Calu3 (cell line): ENCODE measurements around the gene MORN5. TPM values are rescaled to one million over a fixed set of nuclear protein-coding genes. Genes with fewer than 3 reads are reported as not detected.

Experiments used
- BruUV-seq: library from RNA; stranded (reverse); fragments of 400-500 nt; replicated peaks from 2 replicates; lab custom pipeline; 2021; lab: Mats Ljungman, UMichigan
- CTCF ChIA-PET: fragments of 300-600 bp; sonication (Branson Sonifier 250); formaldehyde crosslinking; loops from one replicate; lab custom pipeline; 2022; ENCODE audit warnings: antibody characterized with exemption; lab: Charles Lee
- DNase-seq: peaks from one replicate; pipeline ENCODE4 v3.0.0; 2022
- H3K27ac Mint-ChIP-seq: one replicate; pipeline ENCODE4 v1.8.0; 2022; ENCODE audit warnings: mixed read lengths; ENCODE audit not compliant: unreplicated experiment
- H3K27me3 Mint-ChIP-seq: one replicate; pipeline ENCODE4 v1.8.0; 2022; ENCODE audit warnings: mixed read lengths; ENCODE audit not compliant: unreplicated experiment
- H3K36me3 Mint-ChIP-seq: one replicate; pipeline ENCODE4 v1.8.0; 2022; ENCODE audit warnings: mild to moderate bottlenecking, moderate library complexity, mixed read lengths; ENCODE audit not compliant: insufficient read depth, unreplicated experiment
- H3K4me1 Mint-ChIP-seq: one replicate; pipeline ENCODE4 v1.8.0; 2022; ENCODE audit warnings: mild to moderate bottlenecking, low read depth, mixed read lengths; ENCODE audit not compliant: unreplicated experiment
- H3K4me3 Mint-ChIP-seq: one replicate; pipeline ENCODE4 v1.8.0; 2022; ENCODE audit warnings: mild to moderate bottlenecking, low read depth, moderate library complexity, mixed read lengths; ENCODE audit not compliant: unreplicated experiment
- H3K9me3 Mint-ChIP-seq: one replicate; pipeline ENCODE4 v1.8.0; 2022; ENCODE audit warnings: low read depth, mixed read lengths; ENCODE audit not compliant: unreplicated experiment
- CTCF ChIP-seq: fragments of 200-600 bp; IDR thresholded peaks from one replicate; pipeline ENCODE4 v1.8.0; 2022; ENCODE audit warnings: antibody characterized with exemption; ENCODE audit not compliant: unreplicated experiment
- intact Hi-C: fragments of 100-400 bp; cut with micrococcal nuclease; formaldehyde crosslinking; loops from one replicate; pipeline ENCODE4 v1.10.0; 2022; ENCODE audit not compliant: unreplicated experiment
- total RNA-seq: library from RNA; stranded (reverse); gene quantifications from 2 replicates; pipeline ENCODE4 v1.2.3, GENCODE V29; 2022

MORN5 gene
- total RNA-seq, 1 experiment from 2014 or later, result not detected

- Mint-ChIP-seq H3K4me1 (no peaks in the 10 kb centered on the region), H3K27me3 (peaks cover 17% of the 10 kb centered on the region), H3K4me3 (no peak overlapping the region), H3K36me3 (no peaks in the 10 kb centered on the region), H3K27ac (no peak overlapping the region), H3K9me3 (no peaks in the 10 kb centered on the region)
- CTCF ChIA-PET, result no interaction called here
- intact Hi-C loops, result no loop called here
- no peak for TF ChIP-seq CTCF
- DNase-seq, result no peak
- BruUV-seq, result no TSS peak
These were observed 28.7 kb downstream of the MORN5 start for GRCh38 chr9:122188369-122188768.

GRCh38 chr9:122190597-122191381, 31.1 kb downstream of the MORN5 start:
- TF ChIP-seq CTCF, result no peak
- no TSS peak for BruUV-seq
- Mint-ChIP-seq H3K4me3 (no peak overlapping the region), H3K27ac (no peak overlapping the region), H3K4me1 (no peaks in the 10 kb centered on the region), H3K27me3 (peaks cover 12% of the 10 kb centered on the region), H3K9me3 (no peaks in the 10 kb centered on the region), H3K36me3 (no peaks in the 10 kb centered on the region)
- intact Hi-C loops, result no loop called here
- peak; percentile 22 for DNase-seq
- CTCF ChIA-PET, result no interaction called here

GRCh38 chr9:122191584-122191983, 31.9 kb downstream of the MORN5 start:
- H3K4me3 Mint-ChIP-seq, result no peak overlapping the region
- H3K4me1 Mint-ChIP-seq, result no peaks in the 10 kb centered on the region
- peaks cover 12% of the 10 kb centered on the region for H3K27me3 Mint-ChIP-seq
- no TSS peak for BruUV-seq
- no peak for TF ChIP-seq CTCF
- no peak overlapping the region for H3K27ac Mint-ChIP-seq
- H3K9me3 Mint-ChIP-seq, result no peaks in the 10 kb centered on the region
- no peak for DNase-seq
- CTCF ChIA-PET, result no interaction called here
- intact Hi-C loops, result no loop called here
- H3K36me3 Mint-ChIP-seq, result no peaks in the 10 kb centered on the region

GRCh38 chr9:122192261-122192875, 32.7 kb downstream of the MORN5 start:
- BruUV-seq, result no TSS peak
- intact Hi-C loops, result no loop called here
- Mint-ChIP-seq H3K27me3 (peaks cover 10% of the 10 kb centered on the region), H3K27ac (no peak overlapping the region), H3K4me1 (no peaks in the 10 kb centered on the region), H3K4me3 (no peak overlapping the region), H3K9me3 (no peaks in the 10 kb centered on the region), H3K36me3 (no peaks in the 10 kb centered on the region)
- DNase-seq, result no peak
- CTCF ChIA-PET, result interaction anchor here (0.9 kb wide), 1 partner anchor 67 kb away, joined by 3 read pairs; no protein-coding TSS in a partner anchor
- no peak for TF ChIP-seq CTCF
